A172 (cell line): ENCODE measurements around the gene AXDND1. TPM values are rescaled to one million over a fixed set of nuclear protein-coding genes. Genes with fewer than 3 reads are reported as not detected.
"Not testable (repeated sequence)": the region's sequence is repeated elsewhere in the genome, so short reads cannot be mapped to it uniquely, and the experiment has no call there.

Experiments used
- DNase-seq: peaks from one replicate; pipeline ENCODE4 v3.0.0-alpha.2; 2015; ENCODE audit warnings: low spot score
- total RNA-seq: library from RNA; depleted of rRNA; stranded (reverse); fragments of >200 nt; shearing (Covaris generic); gene quantifications from 2 replicates; pipeline ENCODE4 v1.2.3, GENCODE V29; 2014

The AXDND1 gene
- total RNA-seq, 1 experiment from 2014 or later, result not detected

GRCh38 chr1:179474713-179475112 lies 108.9 kb downstream of the AXDND1 start:
- DNase-seq, result no peak

GRCh38 chr1:179476484-179476883 lies 110.7 kb downstream of the AXDND1 start:
- DNase-seq, result no peak

- DNase-seq, result no peak
Measured at GRCh38 chr1:179478370-179478769, 112.6 kb downstream of the AXDND1 start.

DNA sequence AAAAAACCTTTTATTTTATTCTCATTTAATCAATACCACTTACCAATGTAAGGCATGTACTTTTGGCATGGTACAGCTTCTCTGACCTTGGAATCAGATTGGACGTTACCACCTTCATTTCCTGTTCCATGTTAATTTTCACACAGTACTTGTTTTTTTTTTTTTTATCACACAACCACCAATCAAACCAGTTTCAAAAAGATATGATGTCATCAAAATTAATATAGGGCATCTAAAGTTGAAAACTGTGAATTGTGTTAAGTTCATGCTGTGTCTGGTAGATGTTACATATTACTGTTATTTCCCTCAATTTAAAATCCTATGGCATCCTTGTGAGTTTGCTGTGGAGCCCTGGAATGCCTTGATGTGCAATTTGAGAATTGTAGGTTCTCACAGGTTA lies 124.8 kb downstream of the AXDND1 start:
- no peak for DNase-seq

DNA sequence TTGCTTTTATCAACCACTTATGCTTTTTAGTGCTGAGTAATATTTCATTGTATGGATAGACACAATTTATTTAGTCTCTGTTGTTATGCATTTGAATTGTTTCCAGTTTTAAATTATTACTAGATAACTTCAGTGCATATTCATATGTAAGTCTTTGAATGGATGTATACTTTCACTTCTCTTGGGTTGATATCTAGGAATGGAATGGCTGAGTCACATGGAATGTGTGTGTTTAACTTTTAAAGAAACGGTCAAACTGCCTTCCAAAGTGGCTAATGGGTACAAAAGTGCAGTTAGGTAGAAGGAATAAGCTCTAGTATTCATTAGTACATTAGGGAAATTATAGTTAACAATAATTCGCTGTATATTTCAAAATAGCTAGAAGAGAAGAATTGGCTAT lies 127.6 kb downstream of the AXDND1 start:
- peak; percentile 36 for DNase-seq

GRCh38 chr1:179506199-179506598 lies 140.4 kb downstream of the AXDND1 start:
- DNase-seq, result no peak

GRCh38 chr1:179509384-179509783 lies 143.6 kb downstream of the AXDND1 start:
- no peak for DNase-seq

DNA sequence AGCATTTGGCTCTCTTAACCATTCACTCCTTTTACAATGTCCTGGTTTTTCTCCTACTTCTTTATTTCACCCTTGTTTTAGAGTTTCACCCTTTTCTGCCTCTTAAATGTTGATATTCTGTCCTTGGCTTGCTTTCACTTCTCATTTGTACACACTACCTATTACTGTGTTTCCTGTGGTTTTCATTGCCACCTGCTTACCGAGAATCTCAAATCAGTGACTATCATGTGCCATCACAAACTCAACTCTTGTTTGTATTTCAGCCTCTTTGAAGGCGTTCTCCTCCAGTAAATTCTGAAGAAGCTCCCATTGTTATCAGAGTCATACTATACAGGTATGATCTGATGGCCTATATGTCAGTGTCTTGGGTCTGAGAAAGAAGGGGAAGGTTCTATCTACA lies 144.3 kb downstream of the AXDND1 start:
- no peak for DNase-seq

DNA sequence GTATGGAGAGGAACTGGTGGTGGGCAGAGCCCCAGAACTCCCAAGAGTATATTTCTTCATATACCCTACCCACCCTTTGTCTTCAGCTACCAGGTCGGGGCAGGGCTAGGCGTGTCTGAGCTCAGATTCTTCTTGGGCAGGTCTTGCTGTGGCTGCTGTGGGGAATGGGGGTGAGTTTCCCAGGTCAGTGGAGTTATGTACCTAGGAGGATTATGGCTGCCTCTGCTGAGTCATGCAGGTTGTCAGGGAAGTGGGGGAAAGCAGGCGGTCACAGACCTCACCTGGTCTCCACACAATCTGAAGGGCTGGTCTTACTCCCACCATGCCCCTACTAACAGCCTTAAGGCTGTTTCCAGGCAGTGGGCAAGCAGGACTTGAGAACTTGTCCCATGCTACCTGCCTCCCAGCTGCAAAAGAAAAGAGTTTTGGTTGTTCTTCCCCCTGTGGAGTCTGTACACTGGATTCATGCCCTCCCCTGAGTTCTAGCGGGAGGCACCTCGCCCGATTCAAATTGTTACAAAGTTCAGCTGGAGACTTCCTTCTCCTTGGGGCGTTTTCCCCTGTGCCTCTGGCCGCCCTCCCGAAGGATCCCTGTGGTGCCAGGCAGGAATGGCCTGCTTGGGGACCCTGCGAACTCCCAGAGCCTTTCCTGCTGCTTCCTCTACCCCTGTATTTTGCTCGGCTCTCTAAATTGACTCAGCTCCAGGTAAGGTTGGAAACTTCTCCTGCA lies 151.4 kb downstream of the AXDND1 start:
- no peak for DNase-seq

GRCh38 chr1:179518544-179518943 lies 152.8 kb downstream of the AXDND1 start:
- DNase-seq, result not testable (repeated sequence)

DNA sequence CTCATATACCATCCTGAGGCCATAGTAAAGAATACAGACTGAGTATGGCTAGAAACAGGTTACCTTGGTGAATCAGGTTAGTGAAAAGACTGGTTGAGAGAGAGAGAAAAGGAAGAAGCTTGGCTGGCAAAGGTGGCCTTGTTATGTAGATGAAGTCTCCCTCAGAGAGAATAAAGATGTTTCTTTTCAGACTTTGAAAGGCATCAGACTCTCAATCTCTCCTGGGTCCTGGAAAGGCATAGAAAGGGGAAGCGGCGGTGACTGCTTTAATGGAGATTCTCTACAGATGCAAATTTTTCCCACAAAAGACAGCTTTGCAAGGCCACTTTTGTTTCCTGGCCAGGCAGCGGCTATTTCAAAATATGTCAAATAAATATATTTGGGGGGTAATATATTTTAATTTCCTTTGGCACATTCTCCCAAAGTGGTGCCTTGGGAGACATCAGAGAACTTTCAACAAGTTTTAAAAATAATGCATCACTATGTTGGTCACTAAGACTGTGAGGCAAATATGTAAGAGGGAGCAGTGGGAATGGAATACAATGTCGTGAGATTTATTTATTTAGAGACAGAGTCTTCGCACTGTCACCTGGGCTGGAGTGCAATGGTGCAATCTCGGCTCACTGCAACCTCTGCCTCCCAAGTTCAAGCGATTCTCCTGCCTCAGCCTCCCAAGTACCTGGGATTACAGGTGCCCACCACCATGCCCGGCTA lies 163.9 kb downstream of the AXDND1 start:
- DNase-seq, result no peak

DNA sequence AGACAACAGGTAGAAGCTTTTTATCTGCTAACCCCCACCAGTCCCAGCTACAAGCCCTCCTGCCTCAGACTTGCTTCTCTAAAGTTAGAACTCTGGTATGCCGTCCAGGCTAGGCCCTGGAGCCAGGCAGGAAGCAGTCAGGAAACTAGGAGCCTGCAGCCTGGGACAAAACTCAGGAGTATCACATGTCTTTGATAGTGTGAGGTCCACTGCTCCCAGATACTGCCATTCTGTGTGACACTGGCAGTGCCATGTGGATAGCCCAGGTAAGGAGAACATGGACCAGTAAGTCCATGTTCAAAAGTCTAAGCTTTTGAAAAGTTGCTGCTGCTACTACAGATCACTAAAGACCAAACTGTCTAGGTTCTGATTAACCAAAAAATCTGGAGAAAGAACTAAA lies 164.6 kb downstream of the AXDND1 start:
- no peak for DNase-seq

GRCh38 chr1:179541774-179542173 lies 176.0 kb downstream of the AXDND1 start:
- no peak for DNase-seq

- DNase-seq, result peak; percentile 42
Measured at GRCh38 chr1:179545321-179545720, 179.6 kb downstream of the AXDND1 start.

GRCh38 chr1:179547021-179547535 lies 181.3 kb downstream of the AXDND1 start:
- no peak for DNase-seq

- no peak for DNase-seq
Measured at GRCh38 chr1:179548666-179549367, 183.0 kb downstream of the AXDND1 start.

- no peak for DNase-seq
Measured at GRCh38 chr1:179549368-179549700, 183.6 kb downstream of the AXDND1 start.

GRCh38 chr1:179550746-179551682 lies 185.2 kb downstream of the AXDND1 start:
- peak; percentile 81 for DNase-seq

DNA sequence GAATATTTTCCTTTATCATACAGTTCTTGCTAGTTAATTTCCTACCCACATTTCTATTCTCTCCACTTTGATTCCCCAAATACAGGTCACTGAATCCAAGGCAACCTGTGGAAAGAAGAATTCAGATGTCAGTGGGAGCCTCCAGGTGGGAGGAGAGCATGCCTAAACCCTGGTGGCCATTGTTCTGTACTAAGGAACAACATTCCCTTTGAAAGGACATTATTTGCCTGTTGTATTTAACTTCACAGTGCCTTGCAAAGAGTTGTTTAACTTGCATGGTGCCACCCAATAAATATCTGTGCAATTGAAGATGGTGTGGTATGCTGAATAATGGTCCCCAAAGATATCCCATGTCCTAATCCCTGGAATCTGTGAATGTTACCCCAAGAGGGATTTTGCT lies 188.7 kb downstream of the AXDND1 start:
- DNase-seq, result no peak

- no peak for DNase-seq
Measured at GRCh38 chr1:179558078-179558477, 192.3 kb downstream of the AXDND1 start.

GRCh38 chr1:179575497-179576314 lies 209.9 kb downstream of the AXDND1 start, which contains the start of gene NPHS2:
Gene NPHS2, minus strand, starts transcription at chr1:179575948. Its CDS starts 84 bp downstream, at chr1:179575864.
- DNase-seq, result no peak
